ENCODE data around the gene PTPRN2.
"Not testable (repeated sequence)": the region's sequence is repeated elsewhere in the genome, so short reads cannot be mapped to it uniquely, and the experiment has no call there.

PTPRN2 gene

DNA sequence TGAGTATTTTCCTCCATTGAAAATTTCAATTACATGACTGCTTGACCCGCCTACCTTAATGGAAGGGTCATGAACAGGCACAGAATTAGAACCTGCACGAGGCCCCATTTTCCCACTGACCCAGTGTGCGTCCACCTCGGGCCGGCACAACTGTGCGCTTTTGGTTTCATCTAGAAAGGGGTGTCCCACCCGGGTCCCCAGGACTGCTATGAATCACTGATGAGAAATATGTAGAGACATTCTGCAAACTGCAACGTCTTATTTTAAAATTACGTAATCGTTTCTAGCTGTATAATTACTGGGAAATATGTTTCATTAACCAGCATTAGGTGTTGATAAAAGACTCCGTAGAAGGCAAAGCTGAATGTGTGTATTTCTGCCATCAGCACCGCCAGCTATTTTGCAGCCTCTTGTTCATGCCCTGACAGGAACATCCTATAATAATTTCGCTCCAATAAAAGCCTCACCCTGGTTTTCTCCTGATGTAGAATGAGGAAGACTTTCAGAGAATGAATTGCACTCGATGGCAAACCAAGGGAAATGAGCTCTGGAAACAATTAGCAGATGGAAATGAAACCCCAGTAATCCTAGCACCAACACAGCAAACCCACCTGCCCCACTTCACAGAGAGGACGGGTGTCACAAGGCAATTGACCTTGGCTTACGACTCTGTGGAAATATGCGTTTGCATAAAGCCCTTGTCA is 688.7 kb downstream of the PTPRN2 start:
- DNase-seq (ENCODE audit: low spot score), result no peak

GRCh38 chr7:157898261-157898660 is 689.4 kb downstream of the PTPRN2 start:
- DNase-seq (ENCODE audit: low spot score), result no peak

- DNase-seq (ENCODE audit: low spot score), result no peak
Measured at GRCh38 chr7:157897681-157898080, 689.9 kb downstream of the PTPRN2 start.

GRCh38 chr7:157896774-157897555 is 690.7 kb downstream of the PTPRN2 start:
- no peak for DNase-seq (ENCODE audit: low spot score)

- not testable (repeated sequence) for DNase-seq (ENCODE audit: low spot score)
Measured at GRCh38 chr7:157896376-157896675, 691.3 kb downstream of the PTPRN2 start.

DNA sequence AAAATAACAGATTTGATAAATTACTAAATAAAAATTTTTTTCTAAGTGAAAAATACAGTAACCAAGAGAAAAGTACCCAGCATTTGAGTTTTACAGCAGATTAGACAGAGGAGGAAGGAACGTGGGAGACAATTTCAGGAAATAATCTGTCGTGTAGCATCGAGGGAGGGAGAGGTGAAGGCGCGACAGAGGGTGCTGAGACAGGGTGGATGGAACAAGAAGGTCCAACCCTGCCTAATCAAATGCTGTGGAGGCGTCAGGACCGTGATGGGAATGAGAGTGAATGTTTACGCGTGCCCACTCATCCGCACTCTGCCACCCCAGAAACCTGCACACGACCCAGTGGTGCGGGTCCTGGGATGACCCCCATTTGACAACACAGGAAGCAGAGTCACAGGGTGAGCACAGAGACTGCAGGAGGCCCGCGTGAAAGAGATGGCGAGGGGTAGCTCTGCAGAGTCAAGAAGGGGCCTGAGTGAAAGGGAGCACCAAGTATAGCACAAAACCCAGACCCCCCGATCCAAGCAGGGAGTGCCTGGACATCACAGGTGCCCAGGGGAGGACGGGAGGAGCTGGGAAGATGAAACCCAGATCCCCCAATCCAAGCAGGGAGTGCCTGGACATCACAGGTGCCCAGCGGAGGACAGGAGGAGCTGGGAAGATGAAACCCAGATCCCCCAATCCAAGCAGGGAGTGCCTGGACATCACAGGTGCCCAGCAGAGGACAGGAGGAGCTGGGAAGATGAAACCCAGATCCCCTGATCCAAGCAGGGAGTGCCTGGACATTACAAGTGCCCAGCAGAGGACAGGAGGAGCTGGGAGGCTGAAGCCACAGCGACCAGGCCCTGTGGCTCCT is 691.9 kb downstream of the PTPRN2 start:
- no peak for DNase-seq (ENCODE audit: low spot score)

DNA sequence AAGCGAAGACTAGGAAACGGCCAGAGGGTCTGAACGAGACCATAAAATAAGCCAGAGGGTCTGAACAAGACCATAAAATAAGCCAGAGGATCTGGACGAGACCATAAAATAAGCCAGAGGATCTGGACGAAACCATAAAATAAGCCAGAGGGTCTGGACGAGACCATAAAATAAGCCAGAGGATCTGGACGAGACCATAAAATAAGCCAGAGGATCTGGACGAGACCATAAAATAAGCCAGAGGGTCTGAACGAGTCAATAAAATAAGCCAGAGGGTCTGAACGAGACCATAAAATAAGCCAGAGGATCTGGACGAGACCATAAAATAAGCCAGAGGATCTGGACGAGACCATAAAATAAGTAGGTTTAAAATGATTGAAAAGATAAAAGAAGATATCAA is 692.5 kb downstream of the PTPRN2 start:
- not testable (repeated sequence) for DNase-seq (ENCODE audit: low spot score)

- DNase-seq (ENCODE audit: low spot score), result no peak
Measured at GRCh38 chr7:157893535-157894044, 694.0 kb downstream of the PTPRN2 start.

- DNase-seq (ENCODE audit: low spot score), result no peak
Measured at GRCh38 chr7:157892751-157893523, 694.7 kb downstream of the PTPRN2 start.

DNA sequence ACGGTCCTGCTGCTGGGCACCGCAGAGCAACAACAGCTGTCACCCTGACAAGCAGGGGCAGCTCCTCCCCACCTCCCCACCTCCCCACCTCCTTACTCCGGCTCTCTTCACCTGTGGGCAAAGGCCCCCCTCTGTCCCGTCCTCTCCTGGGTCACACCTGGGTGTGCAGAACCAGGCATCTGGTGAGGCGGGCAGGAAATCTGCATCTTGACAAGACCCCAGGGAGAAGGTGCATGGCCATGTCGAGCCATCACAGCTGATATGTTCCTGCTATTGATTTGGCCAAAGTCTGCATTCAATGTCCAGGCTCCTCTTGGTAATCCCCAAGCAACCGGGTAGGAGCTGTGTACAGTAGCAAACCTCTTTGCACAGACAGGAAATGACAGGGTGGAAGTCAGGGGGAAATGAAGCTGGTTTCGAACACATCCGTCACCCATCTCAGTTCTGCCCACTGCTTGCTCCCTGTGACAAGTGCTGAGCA is 696.7 kb downstream of the PTPRN2 start:
- DNase-seq (ENCODE audit: low spot score), result no peak

DNA sequence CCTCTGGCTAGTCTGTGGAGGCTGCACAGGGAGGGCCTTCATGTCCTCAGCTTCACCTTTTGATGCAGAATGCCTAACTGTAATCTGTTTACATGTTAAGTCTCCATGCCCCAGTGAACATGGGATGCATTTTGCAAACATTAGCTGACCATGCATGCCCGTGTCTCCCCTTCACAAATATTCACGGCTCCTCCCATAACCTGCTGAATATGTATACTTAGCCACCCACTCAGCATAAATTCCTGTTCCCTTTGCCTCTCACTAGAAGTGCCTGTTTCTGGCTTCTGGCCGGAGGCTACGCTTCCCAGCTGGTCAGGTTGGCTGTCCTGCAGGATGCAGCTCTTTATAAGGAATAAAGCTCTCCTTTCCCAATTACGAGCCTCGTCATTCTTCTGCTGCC is 698.1 kb downstream of the PTPRN2 start:
- no peak for DNase-seq (ENCODE audit: low spot score)

DNA sequence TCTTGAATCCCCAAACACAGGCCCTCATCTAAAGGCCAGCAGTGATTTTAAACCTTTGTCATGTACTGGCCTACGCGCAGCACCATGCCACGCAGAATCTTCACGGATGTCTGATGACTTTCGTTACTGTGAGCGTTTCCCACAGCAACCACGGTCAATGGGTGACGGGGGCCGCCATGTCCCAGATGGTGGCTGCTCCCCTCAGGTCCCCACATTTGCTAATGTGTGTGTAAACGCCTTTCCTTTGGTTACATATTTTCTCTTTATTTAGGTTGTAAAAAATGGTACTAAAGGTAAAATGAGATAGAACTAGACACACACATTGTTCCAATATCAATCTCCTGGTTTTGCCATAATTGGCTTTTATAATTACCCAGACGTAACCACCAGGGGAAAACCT is 699.0 kb downstream of the PTPRN2 start:
- no peak for DNase-seq (ENCODE audit: low spot score)

DNA sequence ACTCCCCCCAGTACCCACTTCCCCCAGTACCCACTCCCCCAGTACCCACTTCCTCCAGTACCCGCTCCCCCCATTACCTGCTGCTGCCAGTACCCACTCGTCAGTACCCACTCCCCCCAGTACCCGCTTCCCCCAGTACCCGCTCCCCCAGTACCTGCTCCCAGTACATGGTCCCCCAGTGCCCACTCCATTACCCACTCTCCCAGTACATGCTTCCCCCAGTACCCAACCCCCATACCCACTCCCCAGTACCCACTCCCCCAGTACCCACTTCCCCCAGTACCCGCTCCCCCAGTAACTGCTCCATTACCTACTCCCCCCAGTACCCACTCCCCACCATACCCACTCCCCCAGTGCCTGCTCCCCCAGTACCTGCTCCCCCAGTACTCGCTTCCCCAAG is 700.2 kb downstream of the PTPRN2 start:
- DNase-seq (ENCODE audit: low spot score), result no peak

DNA sequence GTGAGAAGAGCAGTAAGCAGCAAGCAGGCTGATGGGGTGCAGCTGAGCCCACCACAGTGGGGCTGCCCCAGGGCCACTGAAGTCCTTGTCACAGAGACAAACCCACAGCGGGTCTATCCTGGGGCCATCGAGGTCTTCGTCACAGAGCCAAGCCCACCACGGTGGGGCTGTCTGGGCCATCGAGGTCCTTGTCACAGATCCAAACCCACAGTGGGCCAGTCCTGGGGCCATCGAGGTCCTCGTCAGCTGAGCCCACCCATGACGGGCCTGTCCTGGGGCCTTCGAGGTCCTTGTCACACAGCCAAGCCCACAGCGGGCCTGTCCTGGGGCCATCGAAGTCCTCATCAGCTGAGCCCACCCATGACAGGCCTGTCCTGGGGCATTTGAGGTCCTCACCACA is 700.9 kb downstream of the PTPRN2 start:
- DNase-seq (ENCODE audit: low spot score), result no peak

DNA sequence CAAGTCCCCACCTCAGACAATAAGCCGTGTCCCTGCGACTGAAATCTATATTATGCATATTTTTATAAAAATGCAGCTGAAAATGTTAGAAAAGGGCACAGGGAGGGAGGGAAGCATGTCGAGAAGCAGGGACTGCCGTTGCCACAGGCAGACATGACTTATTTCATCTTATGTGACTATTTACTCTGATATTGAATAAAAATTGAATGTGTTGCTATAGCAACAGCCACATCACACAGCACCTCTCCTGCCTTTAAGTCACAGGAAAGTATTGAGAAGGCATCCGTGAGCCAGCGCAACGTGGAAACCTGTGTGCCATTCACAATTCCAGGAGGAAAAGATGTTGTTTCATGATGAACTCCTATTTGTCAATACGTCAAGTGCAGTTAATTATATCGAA is 701.4 kb downstream of the PTPRN2 start:
- DNase-seq (ENCODE audit: low spot score), result no peak

GRCh38 chr7:157885140-157885539 is 702.5 kb downstream of the PTPRN2 start:
- DNase-seq (ENCODE audit: low spot score), result no peak

GRCh38 chr7:157884461-157885062 is 703.1 kb downstream of the PTPRN2 start:
- DNase-seq (ENCODE audit: low spot score), result no peak

GRCh38 chr7:157881048-157881771 is 706.4 kb downstream of the PTPRN2 start:
- no peak for DNase-seq (ENCODE audit: low spot score)

DNA sequence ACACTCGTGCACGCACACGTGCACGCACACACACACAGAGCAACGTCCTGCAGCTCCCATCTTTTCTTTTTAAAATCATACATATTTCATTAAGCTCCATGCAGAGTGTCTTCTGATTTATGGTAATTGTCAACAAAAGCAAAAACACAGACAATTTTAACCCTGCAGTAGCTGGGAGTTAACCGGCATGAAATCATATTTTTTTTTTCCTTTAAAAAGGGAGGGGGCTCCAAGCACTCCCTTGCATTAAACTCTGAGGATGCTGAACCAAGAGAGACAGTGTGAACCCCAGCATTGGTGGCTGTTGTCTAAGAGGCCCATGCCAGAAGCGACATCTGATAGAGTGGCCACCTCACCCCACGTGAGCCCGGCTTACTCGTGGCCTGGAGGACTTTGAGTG is 708.2 kb downstream of the PTPRN2 start:
- DNase-seq (ENCODE audit: low spot score), result no peak

DNA sequence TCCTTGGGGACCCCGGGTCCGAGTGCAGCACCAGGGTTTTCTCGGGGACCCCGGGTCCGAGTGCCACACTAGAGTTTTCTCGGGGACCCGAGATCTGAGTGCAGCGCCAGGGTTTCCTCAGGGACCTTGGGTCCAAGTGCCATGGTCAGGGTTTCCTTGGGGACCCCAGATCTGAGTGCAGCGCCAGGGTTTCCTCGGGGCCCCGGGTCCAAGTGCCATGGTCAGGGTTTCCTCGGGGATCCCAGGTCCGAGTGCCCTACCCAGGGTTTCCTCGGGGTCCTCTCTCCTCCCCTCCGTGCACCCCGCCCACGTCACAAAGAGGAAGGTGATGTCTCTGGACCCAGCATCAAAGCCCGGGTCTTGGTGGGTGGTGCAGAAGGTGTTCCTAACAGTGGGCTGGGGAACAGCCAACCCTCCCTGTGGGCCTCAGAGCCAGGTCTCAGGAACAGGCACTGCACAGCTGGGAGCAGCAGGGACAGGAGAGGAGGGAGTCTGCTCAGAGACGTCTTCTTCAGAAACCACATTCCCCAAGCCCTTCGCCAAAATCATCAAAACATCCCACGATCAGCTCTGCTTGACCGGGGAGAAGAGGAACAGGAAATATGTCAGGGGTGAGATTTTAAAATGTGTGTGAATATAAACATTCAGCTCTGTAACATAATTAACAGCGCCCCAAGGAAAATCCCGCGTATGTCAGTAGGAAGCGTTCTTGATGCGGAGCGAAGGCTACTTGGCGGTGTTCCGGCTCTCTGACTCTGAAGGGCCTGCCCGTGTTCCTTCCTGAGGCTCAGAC is 710.1 kb downstream of the PTPRN2 start:
- DNase-seq (ENCODE audit: low spot score), result no peak
